H9 (cell line): Measurements from ENCODE around the gene ANGPT4. TPM values are rescaled to one million over a fixed set of nuclear protein-coding genes. Genes with fewer than 3 reads are reported as not detected.

ENCODE experiments used
- DNase-seq: peaks from one replicate; pipeline ENCODE4 v3.0.0-alpha.2; 2017
- H2AFZ ChIP-seq: one replicate; pipeline ENCODE4 v1.6.1; 2013; ENCODE audit warnings: mild to moderate bottlenecking, low read length, control low read depth, moderate library complexity
- H2AK5ac ChIP-seq: 2 replicates; pipeline ENCODE4 v1.6.1; 2013; ENCODE audit warnings: low read length, control low read depth, mixed read lengths; ENCODE audit not compliant: insufficient read length
- H2BK120ac ChIP-seq: one replicate; pipeline ENCODE4 v1.6.1; 2013; ENCODE audit warnings: low read depth, mild to moderate bottlenecking, low read length, control low read depth, inconsistent platforms; ENCODE audit not compliant: poor library complexity, severe bottlenecking
- H2BK12ac ChIP-seq: 2 replicates; pipeline ENCODE4 v1.6.1; 2013; ENCODE audit warnings: low read length, control low read depth, mixed read lengths, low read depth; ENCODE audit not compliant: insufficient read length
- H2BK15ac ChIP-seq: 2 replicates; pipeline ENCODE4 v1.6.1; 2013; ENCODE audit warnings: low read depth, low read length, control low read depth
- H2BK20ac ChIP-seq: one replicate; pipeline ENCODE4 v1.6.1; 2013; ENCODE audit warnings: low read depth, mild to moderate bottlenecking, low read length, control low read depth, inconsistent platforms; ENCODE audit not compliant: poor library complexity, severe bottlenecking
- H2BK5ac ChIP-seq: 2 replicates; pipeline ENCODE4 v1.6.1; 2013; ENCODE audit warnings: low read length, control low read depth, mixed read lengths; ENCODE audit not compliant: insufficient read length
- H3K14ac ChIP-seq: 2 replicates; pipeline ENCODE4 v1.6.1; 2013; ENCODE audit warnings: low read length, control low read depth; ENCODE audit not compliant: insufficient read depth
- H3K18ac ChIP-seq: 2 replicates; pipeline ENCODE4 v1.6.1; 2013; ENCODE audit warnings: low read depth, mild to moderate bottlenecking, mixed read lengths, low read length, control low read depth; ENCODE audit not compliant: insufficient read length
- H3K23ac ChIP-seq: 2 replicates; pipeline ENCODE4 v1.6.1; 2013; ENCODE audit warnings: low read length, control low read depth, mixed read lengths, low read depth; ENCODE audit not compliant: insufficient read length
- H3K23me2 ChIP-seq: 2 replicates; pipeline ENCODE4 v1.6.1; 2013; ENCODE audit warnings: low read depth, mild to moderate bottlenecking, mixed read lengths, low read length, control low read depth; ENCODE audit not compliant: insufficient read length, poor library complexity, severe bottlenecking
- H3K27ac ChIP-seq: 2 replicates; pipeline ENCODE4 v1.5.1; 2013; ENCODE audit warnings: low read length, control low read depth, mixed read lengths, low read depth; ENCODE audit not compliant: insufficient read length
- H3K27me3 ChIP-seq: 2 replicates; pipeline ENCODE4 v1.6.1; 2013; ENCODE audit warnings: low read length, control low read depth, inconsistent platforms; ENCODE audit not compliant: insufficient read depth
- H3K4ac ChIP-seq: 2 replicates; pipeline ENCODE4 v1.6.1; 2013; ENCODE audit warnings: low read depth, mild to moderate bottlenecking, control low read depth, inconsistent platforms, low read length, moderate library complexity
- H3K4me1 ChIP-seq: 2 replicates; pipeline ENCODE4 v1.6.1; 2013; ENCODE audit warnings: low read length, control low read depth, inconsistent platforms; ENCODE audit not compliant: insufficient read depth
- H3K4me2 ChIP-seq: 2 replicates; pipeline ENCODE4 v1.6.1; 2013; ENCODE audit warnings: low read length, control low read depth, mixed read lengths; ENCODE audit not compliant: insufficient read length, insufficient read depth
- H3K56ac ChIP-seq: 2 replicates; pipeline ENCODE4 v1.6.1; 2013; ENCODE audit warnings: low read depth, mild to moderate bottlenecking, mixed read lengths, low read length, control low read depth; ENCODE audit not compliant: insufficient read length
- H3K79me1 ChIP-seq: 2 replicates; pipeline ENCODE4 v1.6.1; 2013; ENCODE audit warnings: low read depth, mild to moderate bottlenecking, moderate library complexity, low read length, control low read depth, inconsistent platforms; ENCODE audit not compliant: insufficient read depth, poor library complexity, severe bottlenecking
- H3K79me2 ChIP-seq: 2 replicates; pipeline ENCODE4 v1.6.1; 2013; ENCODE audit warnings: low read length, control low read depth, inconsistent platforms; ENCODE audit not compliant: insufficient read depth
- H3K9ac ChIP-seq: 2 replicates; pipeline ENCODE4 v1.6.1; 2013; ENCODE audit warnings: low read length, control low read depth, mixed read lengths; ENCODE audit not compliant: insufficient read length; ENCODE audit errors: extremely low read depth
- H3K9me3 ChIP-seq: one replicate; pipeline ENCODE4 v1.6.1; 2013; ENCODE audit warnings: low read depth, low read length, inconsistent platforms; ENCODE audit not compliant: control insufficient read depth
- H3T11ph ChIP-seq: one replicate; pipeline ENCODE4 v1.6.1; 2013; ENCODE audit warnings: mild to moderate bottlenecking, low read length, control low read depth, inconsistent platforms
- H4K20me1 ChIP-seq: one replicate; pipeline ENCODE4 v1.6.1; 2013; ENCODE audit not compliant: control insufficient read depth, insufficient read length, insufficient read depth
- H4K5ac ChIP-seq: 2 replicates; pipeline ENCODE4 v1.6.1; 2013; ENCODE audit warnings: low read depth, mild to moderate bottlenecking, mixed read lengths, low read length, control low read depth; ENCODE audit not compliant: insufficient read length
- H4K8ac ChIP-seq: replicated peaks from 2 replicates; pipeline ENCODE4 v1.6.1; 2013; ENCODE audit warnings: low read length, control low read depth, mixed read lengths, low read depth; ENCODE audit not compliant: insufficient read length
- H4K91ac ChIP-seq: 2 replicates; pipeline ENCODE4 v1.6.1; 2013; ENCODE audit warnings: low read depth, mild to moderate bottlenecking, moderate library complexity, mixed read lengths, low read length, control low read depth; ENCODE audit not compliant: insufficient read length
- H3K27ac Mint-ChIP-seq, 3 experiments: 2 replicates in 2 of 3; 3 replicates in 1 of 3; pipeline ENCODE4 v1.8.0; 2020 to 2021; ENCODE audit warnings: mixed read lengths in 3 of 3, mild to moderate bottlenecking in 1 of 3, moderate library complexity in 1 of 3
- H3K27me3 Mint-ChIP-seq: 2 replicates; pipeline ENCODE4 v1.8.0; 2021; ENCODE audit warnings: low read depth, mild to moderate bottlenecking, moderate library complexity, mixed read lengths
- H3K36me3 Mint-ChIP-seq, 3 experiments: 2 replicates in 2 of 3; 3 replicates in 1 of 3; pipeline ENCODE4 v1.8.0; 2020 to 2021; ENCODE audit warnings: low read depth in 3 of 3, mixed read lengths in 3 of 3; ENCODE audit not compliant: insufficient read depth in 1 of 3
- H3K4me1 Mint-ChIP-seq, 2 experiments: 2 replicates each; pipeline ENCODE4 v1.8.0; 2020; ENCODE audit warnings: mixed read lengths in 2 of 2
- H3K4me3 Mint-ChIP-seq, 2 experiments: 2 replicates in 1 of 2; 3 replicates in 1 of 2; pipeline ENCODE4 v1.8.0; 2020 to 2021; ENCODE audit warnings: mild to moderate bottlenecking in 2 of 2, mixed read lengths in 2 of 2, moderate library complexity in 1 of 2
- H3K9me3 Mint-ChIP-seq, 2 experiments: 2 replicates in 1 of 2; 3 replicates in 1 of 2; pipeline ENCODE4 v1.8.0; 2020; ENCODE audit warnings: mild to moderate bottlenecking in 2 of 2, mixed read lengths in 2 of 2, moderate library complexity in 1 of 2
- CTCF ChIP-seq: fragments of 200-600 bp; sonication (generic); conservative IDR thresholded peaks from 3 replicates; pipeline ENCODE4 v1.8.0; 2021; ENCODE audit warnings: antibody characterized with exemption, mild to moderate bottlenecking
- WGBS: extraction: QIAGEN DNeasy Blood & Tissue Kit; methylation state at CpG from one replicate; pipeline ENCODE4 v1.1.7; 2013; ENCODE audit warnings: missing lambda C conversion rate, low lambda C conversion rate, mixed read lengths; ENCODE audit not compliant: insufficient read length; ENCODE audit errors: extremely low coverage; 5-methylcytosine and 5-hydroxymethylcytosine counted together
- total RNA-seq: library from RNA; stranded (reverse); gene quantifications from 2 replicates; pipeline ENCODE4 v1.2.1, GENCODE V29; 2021

The ANGPT4 gene
- total RNA-seq, 1 experiment from 2014 or later, result 0.11 TPM

- Mint-ChIP-seq H3K27ac (no peak overlapping the region), H3K4me1 (peaks cover 0 to 3% of the 10 kb centered on the region in 2 experiments; a peak in 1 of 4 replicates), H3K36me3 (no peaks in the 10 kb centered on the region; a peak in 1 of 7 replicates), H3K4me3 (no peak overlapping the region), H3K27me3 (no peaks in the 10 kb centered on the region; the same call in 1 of the 2 replicates), H3K9me3 (no peaks in the 10 kb centered on the region)
- H3K4ac ChIP-seq, result no peak overlapping the region
- WGBS, result no CpG with 5 or more reads among the region's 4 CpGs
- DNase-seq, result no peak
- no peaks in the 10 kb centered on the region for H3K79me1 ChIP-seq
- H3K27me3 ChIP-seq, result no peaks in the 10 kb centered on the region
- no peak overlapping the region for H3K9ac ChIP-seq
- H4K8ac ChIP-seq, result no peak overlapping the region
- H2AK5ac ChIP-seq, result no peak overlapping the region
- no peak overlapping the region for H3K27ac ChIP-seq
- no peaks in the 10 kb centered on the region for H3K9me3 ChIP-seq
- H3K4me2 ChIP-seq, result no peak overlapping the region
- H3K14ac ChIP-seq, result no peak overlapping the region
- H4K91ac ChIP-seq, result no peak overlapping the region
- no peaks in the 10 kb centered on the region for H4K20me1 ChIP-seq
- no peak overlapping the region for H2BK5ac ChIP-seq
- no peak overlapping the region for H2AFZ ChIP-seq
- no peak overlapping the region for H2BK12ac ChIP-seq
- H3K56ac ChIP-seq, result no peak overlapping the region
- H3K23ac ChIP-seq, result no peak overlapping the region
- H3T11ph ChIP-seq, result no peak overlapping the region
- no peak overlapping the region for H2BK20ac ChIP-seq
- H3K23me2 ChIP-seq, result no peaks in the 10 kb centered on the region
- H3K4me1 ChIP-seq, result no peaks in the 10 kb centered on the region
- no peaks in the 10 kb centered on the region for H3K79me2 ChIP-seq
- H3K18ac ChIP-seq, result no peak overlapping the region
- H2BK120ac ChIP-seq, result no peak overlapping the region
- H2BK15ac ChIP-seq, result no peak overlapping the region
- no peak overlapping the region for H4K5ac ChIP-seq
- TF ChIP-seq CTCF, result no peak
Observed at GRCh38 chr20:922781-923180, 6.6 kb upstream of the ANGPT4 start.
